LHCN-M2 (cell line): ENCODE data around the gene PPIE. TPM values are rescaled to one million over a fixed set of nuclear protein-coding genes. Genes with fewer than 3 reads are reported as not detected.

Experiments used
- DNase-seq: peaks from one replicate; pipeline ENCODE4 v3.0.0-alpha.2; 2012; ENCODE audit warnings: low read depth
- total RNA-seq: library from RNA; depleted of rRNA; stranded (reverse); fragments of >200 nt; gene quantifications from 2 replicates; pipeline ENCODE4 v1.2.3, GENCODE V29; 2014

PPIE gene
- total RNA-seq, 1 experiment from 2014 or later, result 40.6 TPM

DNA sequence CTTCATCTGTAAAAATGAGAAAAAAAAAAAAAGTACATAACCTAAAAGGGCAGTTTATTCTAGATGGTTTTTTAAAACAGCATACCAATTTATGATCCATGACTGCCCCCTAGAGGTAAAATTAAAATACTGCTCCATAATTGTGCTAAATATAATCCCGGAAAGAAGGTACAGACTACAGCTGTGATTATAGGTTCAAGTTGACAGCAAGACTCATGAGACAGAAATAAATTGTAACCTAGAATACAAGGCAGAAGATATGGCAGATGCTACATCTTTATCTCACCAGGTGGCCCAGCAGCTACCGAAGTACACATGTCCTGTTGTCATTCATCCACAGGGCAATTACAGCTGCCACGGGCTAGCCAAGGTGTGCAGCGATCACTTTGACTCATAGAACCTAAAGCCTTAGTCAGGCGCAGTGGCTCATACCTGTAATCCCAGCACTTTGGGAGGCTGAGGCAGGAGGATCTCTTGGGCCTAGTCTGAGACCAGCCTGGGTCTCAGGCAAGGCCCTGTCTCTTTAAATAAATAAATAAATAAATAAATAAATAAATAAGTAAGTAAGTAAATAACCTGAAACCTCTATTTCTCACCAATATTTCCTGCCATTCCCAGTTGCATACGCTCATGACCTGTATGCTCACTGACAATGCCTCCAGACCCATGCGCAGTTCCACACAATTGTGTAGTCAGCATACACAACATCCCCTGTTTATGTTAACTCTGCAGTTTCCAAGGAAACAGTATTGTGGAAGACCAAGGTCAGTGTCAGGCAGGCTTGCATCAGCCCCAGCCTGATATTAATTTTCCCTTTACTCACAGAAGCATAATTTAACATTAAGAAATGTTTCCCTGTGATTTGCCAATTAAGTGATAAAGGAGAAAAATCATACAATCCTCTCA is 18.3 kb upstream of the PPIE start:
- DNase-seq, result peak; percentile 72

DNA sequence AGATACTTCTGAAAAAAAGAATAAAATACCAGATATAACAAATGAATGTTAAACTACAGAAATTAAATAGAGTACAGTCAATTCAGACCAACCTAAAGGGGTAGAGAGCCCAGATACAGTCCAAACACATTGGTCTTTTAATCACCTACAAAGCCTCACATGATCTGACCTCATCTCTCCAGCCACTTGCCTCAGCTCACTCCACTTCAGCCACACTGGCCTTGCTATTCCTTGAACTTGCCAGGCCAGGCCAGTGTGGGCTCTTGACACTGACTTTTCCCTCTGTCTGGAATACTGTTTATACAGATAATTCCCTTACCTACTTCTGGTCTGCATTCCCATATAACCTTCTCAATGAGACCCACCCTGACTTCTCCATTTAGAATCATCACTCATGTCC is 17.0 kb upstream of the PPIE start:
- no peak for DNase-seq

DNA sequence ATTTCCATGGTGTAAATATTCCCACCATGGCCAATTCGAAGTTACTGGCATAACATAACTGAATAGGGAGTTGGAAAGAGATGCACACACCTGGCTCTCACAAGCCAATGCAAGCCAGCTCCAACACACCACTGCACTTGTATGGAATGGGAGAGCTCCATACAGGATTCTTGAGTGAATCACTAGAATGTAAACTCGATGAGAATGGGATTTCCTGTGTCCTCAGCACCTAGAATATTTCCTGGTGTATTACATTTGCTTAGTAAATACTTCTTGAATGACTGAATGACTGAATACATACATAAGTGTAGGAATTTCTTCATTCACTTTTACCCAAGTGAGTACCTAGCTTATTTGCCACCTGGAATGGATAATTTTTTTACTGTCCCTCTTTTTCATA is 16.2 kb upstream of the PPIE start:
- DNase-seq, result no peak

DNA sequence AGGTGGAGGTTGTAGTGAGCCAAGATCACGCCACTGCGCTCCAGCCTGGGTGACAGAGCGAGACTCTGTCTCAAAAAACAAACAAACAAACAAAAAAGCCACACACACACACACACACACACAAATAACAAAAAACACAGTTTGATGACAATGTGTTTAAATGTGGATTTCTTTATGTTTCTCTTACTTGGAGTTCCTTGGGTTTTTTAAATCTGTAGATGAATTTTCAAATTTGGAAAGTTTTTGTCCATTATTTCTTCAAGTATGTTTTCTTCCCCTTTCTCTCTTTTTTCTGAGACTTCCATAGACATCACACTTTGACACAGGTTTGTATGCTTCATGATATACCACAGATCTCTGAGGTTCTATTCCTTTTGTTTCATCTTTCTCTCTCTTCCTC is 12.1 kb upstream of the PPIE start:
- DNase-seq, result no peak

DNA sequence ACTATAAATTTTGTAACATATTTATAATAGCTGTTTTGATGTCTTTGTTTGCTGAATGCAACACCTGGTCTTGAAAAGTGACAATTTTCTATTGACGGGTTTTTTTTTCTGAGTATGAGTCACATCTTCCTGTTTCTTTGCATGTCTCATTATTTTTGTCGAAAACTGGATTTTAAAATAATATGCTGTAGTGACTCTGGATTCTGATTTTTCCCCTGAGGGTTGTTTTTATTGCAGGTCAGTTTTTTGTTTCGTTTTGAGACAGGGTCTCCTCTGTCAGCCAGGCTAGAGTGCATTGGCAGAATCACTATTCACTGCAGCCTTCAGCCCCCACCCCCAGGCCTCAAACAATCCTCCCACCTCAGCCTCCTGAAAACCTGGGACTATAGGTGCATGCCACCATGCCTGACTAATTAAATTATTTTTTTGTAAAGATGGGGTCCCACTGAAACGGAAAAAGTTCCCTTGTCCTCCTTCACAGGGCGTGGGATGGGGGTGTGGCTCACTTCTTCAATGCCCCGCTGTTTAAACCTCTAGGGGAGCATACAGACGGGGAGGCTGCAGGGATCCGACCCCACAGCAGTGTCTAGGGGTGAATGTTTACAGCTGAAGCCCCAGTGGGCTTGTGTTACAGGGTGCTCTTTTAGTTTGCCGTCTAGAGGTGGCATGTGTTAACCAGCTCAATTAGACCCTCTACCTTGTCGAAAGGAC is 11.3 kb upstream of the PPIE start:
- DNase-seq, result no peak

DNA sequence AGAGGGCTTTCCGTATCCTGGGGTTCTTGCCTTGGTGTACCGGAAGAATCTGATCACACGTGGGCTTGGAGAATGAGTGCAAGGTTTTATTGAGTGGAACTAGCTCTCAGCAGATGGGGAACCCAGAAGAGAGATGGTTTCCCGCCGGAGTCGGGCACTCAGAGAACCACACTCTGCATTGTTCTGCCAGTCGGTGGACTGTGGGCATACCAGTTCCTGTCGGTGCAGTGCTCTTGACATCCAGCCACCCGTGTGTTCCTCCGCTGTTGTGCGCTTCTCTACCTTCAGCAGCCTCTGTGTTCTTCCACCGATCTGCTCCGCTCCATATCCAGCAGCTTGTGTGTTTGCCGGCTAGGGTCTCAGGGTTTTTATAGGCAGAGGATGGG is 10.8 kb upstream of the PPIE start:
- DNase-seq, result no peak

DNA sequence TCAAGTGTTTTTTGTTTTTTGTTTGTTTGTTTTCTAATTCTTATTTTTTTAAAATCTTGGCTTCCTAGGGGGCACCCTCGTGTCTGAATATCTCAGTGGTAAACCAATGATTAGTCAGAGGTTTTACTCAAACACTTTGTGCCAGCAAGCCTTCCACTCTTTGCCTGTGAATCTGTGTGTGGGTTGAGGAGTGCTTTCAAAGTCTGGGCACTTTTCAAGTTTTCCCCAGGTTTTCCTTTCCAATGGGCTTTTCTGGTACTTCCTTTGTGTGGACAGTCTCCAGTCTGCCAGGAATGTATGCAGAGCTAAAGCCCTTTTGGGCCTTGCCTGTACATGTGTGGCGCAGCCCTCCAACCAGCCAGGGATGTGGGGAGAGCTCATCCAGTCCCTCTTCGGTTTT is 9.7 kb upstream of the PPIE start:
- DNase-seq, result peak; percentile 59

DNA sequence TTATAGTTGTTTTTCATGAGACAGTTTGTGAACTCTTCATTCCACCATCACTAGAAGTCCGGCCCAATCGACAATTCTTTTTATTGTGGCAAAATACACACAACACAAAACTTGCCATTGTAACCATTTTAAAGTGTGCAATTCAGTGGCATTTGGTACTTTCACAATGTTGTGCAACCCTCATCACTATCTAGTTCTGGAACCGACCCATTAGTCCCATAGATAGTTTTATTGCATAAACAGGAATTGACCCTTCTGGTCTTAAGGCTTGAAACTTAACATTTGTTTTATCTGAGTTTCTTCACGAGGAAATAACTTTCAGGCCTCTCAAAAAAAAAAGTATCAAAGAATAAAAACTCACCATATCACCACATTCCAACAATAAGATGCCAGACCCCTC is 8.8 kb upstream of the PPIE start:
- DNase-seq, result no peak

DNA sequence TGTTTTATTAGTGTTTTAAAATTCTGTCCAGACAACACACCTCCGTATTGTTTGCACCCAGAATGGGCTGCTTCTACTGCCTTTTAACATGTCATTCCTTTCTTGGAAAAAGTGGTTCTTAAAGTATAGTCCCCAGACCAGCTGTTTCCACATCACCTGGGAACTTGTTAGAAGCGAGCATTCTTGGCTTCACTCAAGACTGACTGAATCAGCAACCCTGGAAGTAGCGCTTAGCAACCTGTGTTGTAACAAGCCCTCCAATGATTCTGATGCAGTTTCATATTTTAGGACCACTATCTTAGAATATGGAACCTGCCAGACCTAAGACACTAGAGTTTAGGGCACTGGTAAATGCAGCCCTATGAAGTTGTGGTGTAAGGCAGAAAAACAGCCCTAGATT is 6.0 kb upstream of the PPIE start:
- peak; percentile 33 for DNase-seq

DNA sequence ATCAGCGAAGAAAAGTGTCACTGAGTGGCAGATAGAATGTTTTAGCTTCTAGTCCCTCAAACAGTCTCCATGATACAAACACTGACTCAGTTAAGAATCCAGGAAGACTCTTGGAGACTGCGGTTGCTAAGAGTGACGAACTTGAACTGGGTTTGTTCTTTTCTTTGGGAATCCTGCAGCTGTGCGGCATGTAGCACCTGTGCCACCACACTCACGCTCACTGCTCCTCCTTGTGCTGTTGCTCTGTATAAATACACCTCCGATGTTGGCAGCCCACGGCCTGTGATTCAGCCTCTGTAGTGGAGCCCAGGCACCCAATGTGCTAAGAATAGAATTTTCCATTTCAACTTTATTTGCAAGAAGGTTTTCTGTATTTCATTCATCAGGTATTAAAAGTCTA is 5.5 kb upstream of the PPIE start:
- peak; percentile 87 for DNase-seq

DNA sequence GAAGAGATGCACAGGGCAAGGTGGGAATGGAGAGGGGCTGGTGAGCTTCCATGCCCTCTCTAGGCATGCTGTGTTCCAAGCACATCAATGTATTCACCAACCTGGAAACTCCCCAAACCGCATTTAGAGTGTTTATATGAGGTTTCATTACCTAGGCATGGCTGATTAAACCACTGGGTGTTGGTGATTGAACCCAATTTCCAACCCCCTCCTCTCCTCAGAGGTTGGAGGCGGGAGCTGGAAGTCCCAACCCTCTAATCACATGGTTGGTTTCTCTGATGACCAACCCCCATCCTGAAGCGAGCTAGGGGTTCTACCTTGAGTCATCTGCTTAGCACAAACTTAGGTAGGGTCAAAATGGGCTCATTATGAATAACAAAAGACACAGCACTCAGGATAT is 3.0 kb upstream of the PPIE start:
- no peak for DNase-seq

DNA sequence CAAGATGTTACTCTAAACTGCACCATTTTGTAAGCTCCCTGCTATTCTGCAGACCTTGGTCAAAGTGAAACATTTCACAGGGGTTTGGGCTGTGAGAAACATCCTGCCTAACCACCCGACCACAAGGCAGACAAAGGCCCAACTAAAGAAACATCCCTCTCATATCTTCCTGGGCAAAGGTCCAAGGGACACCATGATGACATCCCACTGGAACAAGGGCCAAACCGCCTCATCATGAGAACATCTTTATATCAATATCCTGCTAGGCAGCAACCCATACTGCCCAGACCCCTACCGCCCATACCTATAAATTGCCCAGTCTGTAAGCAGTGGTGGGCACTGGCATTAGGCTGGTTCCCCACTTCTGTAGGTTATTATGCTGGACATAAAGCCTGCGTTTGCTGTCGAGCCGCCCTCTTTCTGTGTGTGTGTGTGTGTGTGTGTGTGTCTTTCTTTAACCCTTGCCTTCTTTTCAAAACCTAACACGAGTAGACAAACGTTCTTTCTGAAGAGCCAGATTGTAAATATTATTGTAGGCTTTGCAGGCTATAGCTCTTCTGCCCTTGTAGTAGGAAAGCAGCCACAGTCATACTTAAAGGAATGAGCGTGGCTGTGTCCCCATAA is 1.0 kb upstream of the PPIE start:
- DNase-seq, result peak; percentile 84

DNA sequence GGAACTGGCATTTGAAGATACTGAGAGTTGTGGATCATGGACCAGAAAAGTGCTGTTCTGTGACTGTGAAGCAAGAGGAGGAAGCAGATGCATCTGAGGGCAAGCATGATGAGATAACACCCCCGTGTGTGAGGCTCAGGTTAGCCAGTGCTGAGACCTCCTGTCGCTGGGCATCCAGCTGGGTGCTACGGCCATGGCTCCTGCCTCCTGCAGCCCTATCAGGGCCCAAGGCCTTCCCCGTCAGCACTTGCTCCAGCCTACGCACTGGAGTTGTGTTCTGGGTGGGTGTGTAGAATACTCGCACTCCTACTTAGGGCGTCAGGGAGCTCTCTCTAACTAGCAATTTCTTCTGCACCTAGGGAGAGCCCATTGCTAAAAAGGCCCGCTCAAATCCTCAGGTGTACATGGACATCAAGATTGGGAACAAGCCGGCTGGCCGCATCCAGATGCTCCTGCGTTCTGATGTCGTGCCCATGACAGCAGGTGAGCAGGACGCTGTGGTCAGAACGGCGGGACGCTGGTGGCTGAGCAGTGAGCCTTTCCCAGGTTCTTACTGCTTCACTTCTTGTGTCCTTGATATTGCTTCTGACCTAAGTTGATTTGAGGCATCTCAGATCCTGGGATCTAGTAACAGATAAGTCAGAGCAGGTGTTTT is 6.5 kb downstream of the PPIE start:
- no peak for DNase-seq

DNA sequence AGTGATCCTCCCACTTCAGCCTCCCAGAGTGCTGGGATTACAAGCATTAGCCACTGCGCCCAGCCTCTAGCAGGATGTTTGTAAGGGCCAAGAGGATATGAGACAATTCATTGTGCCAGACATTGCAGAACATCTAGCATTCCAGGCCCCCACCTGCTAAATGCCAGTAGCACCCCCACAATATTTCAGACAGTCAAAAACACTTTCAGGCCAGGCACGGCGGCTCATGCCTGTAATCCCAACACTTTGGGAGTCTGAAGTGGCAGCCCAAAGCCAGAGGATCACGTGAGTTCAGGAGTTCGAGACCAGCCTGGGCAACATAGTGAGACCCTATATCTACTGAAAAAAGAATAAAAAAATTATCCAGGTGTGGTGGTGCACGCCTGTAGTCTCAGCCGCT is 12.9 kb downstream of the PPIE start:
- no peak for DNase-seq

DNA sequence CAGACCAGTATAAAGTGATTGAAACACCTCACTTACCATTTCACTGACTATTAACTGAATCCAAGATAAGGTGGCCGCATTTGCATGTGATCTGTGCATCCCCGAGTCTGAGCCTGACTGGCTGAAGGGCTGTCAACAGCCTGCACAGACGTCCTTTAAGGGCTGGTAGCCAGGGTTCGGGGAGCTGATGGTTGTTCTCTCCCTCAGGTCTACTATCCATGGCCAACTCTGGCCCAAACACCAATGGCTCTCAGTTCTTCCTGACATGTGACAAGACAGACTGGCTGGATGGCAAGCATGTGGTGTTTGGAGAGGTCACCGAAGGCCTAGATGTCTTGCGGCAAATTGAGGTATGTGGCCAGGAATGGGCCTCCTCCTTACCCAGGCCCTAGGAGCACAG is 14.0 kb downstream of the PPIE start:
- no peak for DNase-seq

DNA sequence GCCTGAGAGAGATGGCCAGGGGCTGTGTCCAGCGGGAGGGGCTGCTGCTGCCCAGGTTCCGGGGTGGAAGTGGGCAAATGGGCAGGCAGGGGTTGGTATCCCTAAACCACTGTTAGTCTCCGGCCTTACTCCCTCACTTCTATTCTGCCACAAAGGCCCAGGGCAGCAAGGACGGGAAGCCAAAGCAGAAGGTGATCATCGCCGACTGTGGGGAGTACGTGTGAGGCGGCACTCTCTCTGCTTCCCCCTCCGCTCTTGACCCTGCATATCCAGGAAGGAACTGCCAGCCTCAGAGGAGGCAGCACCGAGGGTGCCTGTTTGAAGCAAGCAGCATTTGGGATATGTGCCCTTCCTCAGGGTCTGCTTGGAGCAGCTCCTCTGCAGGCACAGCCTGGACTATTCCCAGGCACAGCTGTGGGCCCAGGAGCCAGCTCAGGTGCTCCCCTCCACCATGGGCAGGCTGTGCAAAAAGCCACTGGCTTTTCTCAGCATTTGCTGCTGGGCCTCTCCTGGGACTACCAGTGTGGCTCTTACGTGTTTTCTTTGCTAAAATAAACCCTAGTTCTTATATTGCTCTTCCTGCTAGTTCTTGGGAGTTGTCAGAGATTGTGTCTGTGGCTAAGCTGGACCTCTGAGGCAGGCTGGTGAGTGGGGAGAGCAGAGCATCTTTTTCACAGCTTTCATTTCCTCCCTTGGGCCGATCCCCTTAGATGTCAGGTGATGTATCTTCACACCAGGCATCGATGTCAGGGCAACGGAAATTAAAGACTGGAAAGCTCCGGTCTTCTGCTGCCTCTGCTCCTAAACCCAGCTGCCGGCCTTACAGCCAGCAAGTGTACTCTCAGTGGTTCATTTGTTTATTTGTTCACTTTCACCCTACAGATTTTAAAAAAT is 14.7 kb downstream of the PPIE start:
- DNase-seq, result no peak

DNA sequence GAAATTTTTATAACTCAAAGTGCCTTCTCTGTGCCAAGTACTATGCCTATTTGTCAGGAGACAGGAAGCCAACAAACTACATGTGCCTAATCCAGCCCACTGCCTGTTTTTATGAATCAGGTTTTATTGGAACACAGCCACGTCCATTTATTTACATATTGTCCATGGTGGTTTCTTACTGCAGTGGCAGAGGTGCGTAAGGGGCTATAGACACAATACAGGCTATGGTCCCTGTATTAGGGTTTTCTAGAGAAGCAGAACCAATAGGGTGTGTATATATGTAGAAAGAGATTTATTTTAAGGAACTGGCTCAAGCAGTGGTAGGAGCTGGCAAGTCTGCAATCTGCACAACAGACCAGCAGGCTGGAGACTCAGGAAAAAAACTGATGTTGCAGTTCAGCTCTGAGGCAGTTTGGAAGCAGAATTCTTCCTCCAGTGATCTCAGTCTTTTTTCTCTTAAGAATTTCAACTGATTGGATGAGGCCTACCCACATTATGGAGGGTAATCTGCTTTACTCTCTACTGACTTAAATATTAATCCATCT is 15.4 kb downstream of the PPIE start:
- peak; percentile 18 for DNase-seq

DNA sequence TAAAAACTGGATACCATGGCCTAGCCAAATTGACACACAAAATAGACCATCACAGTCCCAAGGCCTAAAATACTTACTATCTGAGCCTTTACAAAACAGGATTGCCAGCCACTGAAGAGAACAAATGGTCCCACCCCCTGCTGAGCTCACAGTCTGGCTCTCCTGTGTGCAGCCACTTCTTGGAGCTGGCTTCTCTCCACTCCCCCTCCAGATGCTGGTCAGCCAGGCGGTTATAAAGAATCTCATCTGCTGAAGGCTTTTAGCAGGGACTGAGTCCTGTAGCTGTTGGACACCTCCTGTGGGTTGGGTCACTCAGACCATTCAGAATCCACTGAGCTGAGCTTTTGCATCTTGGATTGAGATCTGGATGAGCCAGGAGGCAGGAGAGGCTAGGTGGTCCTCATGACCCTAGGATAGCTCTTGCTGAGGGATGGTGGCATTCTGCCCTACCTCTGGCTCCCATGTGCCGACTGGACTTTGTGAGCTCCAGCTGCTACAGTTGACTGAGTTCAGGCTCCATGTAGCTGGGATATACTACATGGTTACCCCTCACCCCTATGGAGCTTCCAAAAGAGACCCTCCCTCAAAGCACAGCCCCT is 16.3 kb downstream of the PPIE start:
- no peak for DNase-seq

DNA sequence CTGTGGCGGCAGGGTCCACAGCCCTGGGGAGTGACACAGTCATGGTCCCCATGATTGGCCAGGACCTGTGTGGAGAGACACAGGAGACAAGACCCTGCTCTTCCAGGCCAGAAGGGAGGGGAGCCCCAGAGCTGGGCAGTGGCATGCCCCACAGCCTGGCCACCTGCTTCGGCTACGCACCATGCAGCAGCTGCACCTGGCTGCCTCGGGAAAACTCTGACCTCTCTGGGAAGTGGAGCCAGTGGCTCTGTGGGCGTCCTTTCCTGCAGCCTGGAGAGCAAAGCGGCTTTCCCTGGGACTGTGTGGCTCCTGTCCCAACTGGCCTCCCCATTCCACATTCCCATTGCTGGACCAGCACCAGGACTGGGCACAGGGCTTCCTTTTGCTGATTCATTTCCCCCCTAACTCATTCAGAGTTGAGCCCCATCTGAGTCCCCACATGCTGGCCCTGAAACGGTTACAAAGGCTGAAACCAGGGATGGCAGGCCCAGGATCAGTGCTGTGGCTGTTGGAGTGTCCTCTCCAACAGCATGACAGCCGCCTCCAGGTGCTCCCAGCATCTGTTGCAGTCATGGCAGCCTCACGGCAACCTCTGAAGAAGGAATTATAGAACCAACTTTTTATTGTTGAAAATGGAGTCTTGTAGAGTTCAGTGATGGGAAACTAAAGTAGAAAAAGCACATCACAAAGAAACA is 17.4 kb downstream of the PPIE start:
- no peak for DNase-seq

DNA sequence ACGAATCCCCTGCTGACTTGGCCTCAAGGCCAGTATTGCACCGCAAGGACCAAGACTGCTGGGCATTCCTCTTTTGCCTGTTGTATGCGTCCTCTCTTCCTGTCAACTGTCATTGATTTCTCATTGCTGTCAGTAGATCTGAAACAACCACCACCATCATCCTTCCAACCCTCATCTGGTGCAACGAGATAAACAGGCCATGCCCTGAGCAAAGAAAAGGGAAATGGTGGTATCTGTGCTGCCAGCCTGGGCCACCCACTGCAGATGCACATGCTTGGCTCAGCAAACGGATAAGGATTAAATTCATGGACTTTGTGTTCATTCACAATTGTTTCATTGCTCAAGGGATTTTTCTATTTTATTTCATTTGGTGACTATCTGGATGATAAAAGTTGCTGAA is 18.8 kb downstream of the PPIE start:
- DNase-seq, result no peak
